ENCODE results near the gene TOGARAM1. TPM values are rescaled to one million over a fixed set of nuclear protein-coding genes. Genes with fewer than 3 reads are reported as not detected.

Gene TOGARAM1
- 21.5 and 23.3 TPM in 2 replicates for total RNA-seq

GRCh38 chr14:44961554-44962333 is at the start of gene TOGARAM1, which contains the start of gene KLHL28:
Gene TOGARAM1 (plus strand): TSS chr14:44962190. CDS start chr14:44962422, 232 bp downstream.
Gene KLHL28 (minus strand): TSS chr14:44961947. CDS start chr14:44945928, 16,019 bp downstream.

DNA sequence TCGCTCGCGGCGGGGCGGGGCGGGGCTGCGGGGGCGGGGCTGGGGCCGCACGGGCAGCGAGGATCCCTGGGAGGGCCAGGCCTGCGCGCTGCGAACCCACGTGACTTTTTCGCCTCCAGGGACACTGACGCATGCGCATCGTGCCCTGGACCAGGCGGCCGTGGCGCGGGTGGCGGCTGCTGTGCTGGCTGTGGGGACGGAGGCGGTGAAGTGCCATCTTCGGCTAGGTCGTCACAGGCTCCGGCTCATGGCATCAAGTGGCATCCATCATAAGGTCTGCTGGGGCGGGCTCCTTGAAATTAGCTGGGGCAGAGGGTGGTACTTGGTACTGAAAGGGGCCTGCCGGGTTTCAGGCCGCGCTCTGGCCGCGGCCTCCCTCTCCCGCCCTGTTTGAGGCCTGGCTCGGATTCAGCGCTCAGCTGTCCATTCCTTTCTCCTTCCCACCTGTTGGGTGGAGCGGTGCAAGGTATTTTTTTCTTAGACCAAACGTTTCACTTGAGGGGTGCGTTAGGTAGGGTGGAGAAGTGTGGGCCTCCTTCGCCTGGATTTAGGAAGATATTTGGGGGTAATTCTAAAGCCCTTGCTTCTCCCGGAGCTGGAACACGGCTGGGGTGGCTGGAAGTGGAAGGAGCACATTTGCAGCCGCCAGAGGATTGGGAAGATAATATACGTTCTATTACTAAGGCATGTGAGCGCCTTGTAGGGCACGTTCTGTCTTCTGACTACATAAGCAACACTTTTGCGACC is 122.2 kb downstream of the TOGARAM1 start, which contains the start of gene PRPF39:
TSS of gene PRPF39 (plus strand) at position 141 of the 747 bp plus-strand sequence. CDS start 11,124 bp downstream, outside the sequence.

Small RNA genes lying within 50 kb of the gene (small RNA-seq; reads per million reads assigned to genes)
- gene RF00151 (not detected), gene SNORD127 (6,787 reads per million, percentile 100 among the genes with 10 or more reads in this experiment)

Other genes with a start within 250 kb of the TOGARAM1 start
- gene KLHL28, start 243 bp upstream of the TOGARAM1 start, total RNA-seq: 9.8 and 12.2 TPM in 2 replicates
- 39.8 and 43.6 TPM in 2 replicates for gene PRPF39, start 121.9 kb downstream of the TOGARAM1 start, total RNA-seq
- 57.8 and 58.4 TPM in 2 replicates for gene FKBP3, start 172.3 kb downstream of the TOGARAM1 start, total RNA-seq
- gene FANCM, start 173.7 kb downstream of the TOGARAM1 start, total RNA-seq: 23.0 and 23.7 TPM in 2 replicates

Measured in thoracic aorta endothelial cell (primary cell).